NCI-H1694 treated with DMSO at 0.1 percent for 48 hours (cell line): ENCODE results near the gene AMOTL1.
A peak's percentile ranks its signal among the peaks of the same experiment; 100 is the strongest.

ENCODE experiments used
- DNase-seq: peaks from one replicate; lab custom pipeline; 2025; lab: John Stamatoyannopoulos, UW

Gene AMOTL1

GRCh38 chr11:94767701-94768601 is at the start of gene AMOTL1:
Gene AMOTL1 (plus strand): TSS chr11:94768356. CDS start chr11:94768512, 156 bp downstream.
- DNase-seq: peak; percentile 53

GRCh38 chr11:94719876-94720275 is 48.3 kb upstream of the AMOTL1 start:
- no peak for DNase-seq

GRCh38 chr11:94721565-94722292 is 46.4 kb upstream of the AMOTL1 start:
- no peak for DNase-seq

GRCh38 chr11:94722735-94723134 is 45.4 kb upstream of the AMOTL1 start:
- DNase-seq: no peak

GRCh38 chr11:94725097-94725496 is 43.1 kb upstream of the AMOTL1 start:
- DNase-seq: no peak

- peak; percentile 17 for DNase-seq
Observed at GRCh38 chr11:94727819-94728218, 40.3 kb upstream of the AMOTL1 start.

GRCh38 chr11:94728541-94728940 is 39.6 kb upstream of the AMOTL1 start:
- DNase-seq: no peak

GRCh38 chr11:94728966-94729751 is 39.0 kb upstream of the AMOTL1 start:
- DNase-seq: no peak

- DNase-seq: no peak
Observed at GRCh38 chr11:94730153-94730552, 38.0 kb upstream of the AMOTL1 start.

GRCh38 chr11:94731880-94732601 is 36.1 kb upstream of the AMOTL1 start:
- no peak for DNase-seq

- no peak for DNase-seq
Observed at GRCh38 chr11:94732617-94733281, 35.4 kb upstream of the AMOTL1 start.

GRCh38 chr11:94734563-94735275 is 33.4 kb upstream of the AMOTL1 start:
- DNase-seq: no peak

GRCh38 chr11:94735907-94736306 is 32.2 kb upstream of the AMOTL1 start:
- no peak for DNase-seq

- no peak for DNase-seq
Observed at GRCh38 chr11:94737171-94737611, 31.0 kb upstream of the AMOTL1 start.

GRCh38 chr11:94738746-94739145 is 29.4 kb upstream of the AMOTL1 start:
- no peak for DNase-seq

- no peak for DNase-seq
Observed at GRCh38 chr11:94739331-94739730, 28.8 kb upstream of the AMOTL1 start.

GRCh38 chr11:94740083-94741021 is 27.8 kb upstream of the AMOTL1 start:
- DNase-seq: no peak

GRCh38 chr11:94741022-94741679 is 27.0 kb upstream of the AMOTL1 start:
- peak; percentile 13 for DNase-seq

GRCh38 chr11:94742665-94743064 is 25.5 kb upstream of the AMOTL1 start:
- DNase-seq: no peak
